ENCODE data around the gene THADA. TPM values are rescaled to one million over a fixed set of nuclear protein-coding genes. Genes with fewer than 3 reads are reported as not detected.

Gene THADA
- total and polyA plus RNA-seq, 2 donors (not counting 1 experiment from before 2014, with no cell fraction given): 9.2 to 36.2 TPM

- no peaks in the 10 kb centered on the region for H3K4me1 ChIP-seq (ENCODE audit: control insufficient read depth, extremely low read depth, insufficient read depth, low read length)
- H3K9ac ChIP-seq (ENCODE audit: insufficient read depth, low read length): no peak overlapping the region
- H3K27ac ChIP-seq (ENCODE audit: insufficient read depth, low read length): no peak overlapping the region
- no peaks in the 10 kb centered on the region for H3K9me3 ChIP-seq (ENCODE audit: control insufficient read depth, insufficient read depth, low read depth, low read length)
- DNase-seq (ENCODE audit: low read depth in 2 of 2): peak in 1 of 2 donors; percentile 12
- H4K20me1 ChIP-seq (ENCODE audit: control insufficient read depth, extremely low read depth, insufficient read depth, low read length): no peaks in the 10 kb centered on the region
- no peaks in the 10 kb centered on the region for H3K27me3 ChIP-seq (ENCODE audit: control insufficient read depth, insufficient read depth, low read length)
- H2AFZ ChIP-seq (ENCODE audit: low read length): no peak overlapping the region
- H3K36me3 ChIP-seq (ENCODE audit: control insufficient read depth, insufficient read depth, low read length): no peaks in the 10 kb centered on the region
- no peak overlapping the region for H3K4me2 ChIP-seq (ENCODE audit: extremely low read depth, insufficient read depth, low read length)
- no peaks in the 10 kb centered on the region for H3K79me2 ChIP-seq (ENCODE audit: control insufficient read depth, insufficient read depth, low read length)
- no peak for TF ChIP-seq EZH2 (IDR thresholded peaks at IDR 0.05; ENCODE audit: low read length, missing control alignments)
- H3K4me3 ChIP-seq (replicated peaks in 1 of 4; ENCODE audit: control extremely low read depth in 1 of 4, insufficient read depth in 1 of 4, low read depth in 3 of 4, low read length in 4 of 4): no peak overlapping the region
Observed at GRCh38 chr2:43238813-43239212, 357.0 kb downstream of the THADA start.

- no peaks in the 10 kb centered on the region for H3K27me3 ChIP-seq (ENCODE audit: control insufficient read depth, insufficient read depth, low read length)
- TF ChIP-seq CTCF (conservative IDR thresholded peaks at IDR 0.05 in 1 of 2, IDR thresholded peaks at IDR 0.05 in 1 of 2; ENCODE audit: low read depth in 1 of 2, low read length in 2 of 2): no peak
- TF ChIP-seq EZH2 (IDR thresholded peaks at IDR 0.05; ENCODE audit: low read length, missing control alignments): no peak
- H2AFZ ChIP-seq (ENCODE audit: low read length): no peak overlapping the region
- H3K27ac ChIP-seq (ENCODE audit: insufficient read depth, low read length): no peak overlapping the region
- H4K20me1 ChIP-seq (ENCODE audit: control insufficient read depth, extremely low read depth, insufficient read depth, low read length): no peaks in the 10 kb centered on the region
- no peaks in the 10 kb centered on the region for H3K79me2 ChIP-seq (ENCODE audit: control insufficient read depth, insufficient read depth, low read length)
- H3K9me3 ChIP-seq (ENCODE audit: control insufficient read depth, insufficient read depth, low read depth, low read length): no peaks in the 10 kb centered on the region
- H3K4me3 ChIP-seq (replicated peaks in 1 of 4; ENCODE audit: control extremely low read depth in 1 of 4, insufficient read depth in 1 of 4, low read depth in 3 of 4, low read length in 4 of 4): no peak overlapping the region
- H3K36me3 ChIP-seq (ENCODE audit: control insufficient read depth, insufficient read depth, low read length): no peaks in the 10 kb centered on the region
- no peak overlapping the region for H3K9ac ChIP-seq (ENCODE audit: insufficient read depth, low read length)
- H3K4me1 ChIP-seq (ENCODE audit: control insufficient read depth, extremely low read depth, insufficient read depth, low read length): no peaks in the 10 kb centered on the region
- DNase-seq (ENCODE audit: low read depth in 2 of 2): peak; percentile 17 to 82
- H3K4me2 ChIP-seq (ENCODE audit: extremely low read depth, insufficient read depth, low read length): no peak overlapping the region
Observed at GRCh38 chr2:43238176-43238575, 357.7 kb downstream of the THADA start.

GRCh38 chr2:43233218-43234212 is 362.3 kb downstream of the THADA start:
- Histone ChIP-seq H3K36me3 (ENCODE audit: control insufficient read depth, insufficient read depth, low read length) (no peaks in the 10 kb centered on the region), H3K27me3 (ENCODE audit: control insufficient read depth, insufficient read depth, low read length) (no peaks in the 10 kb centered on the region), H2AFZ (ENCODE audit: low read length) (no peak overlapping the region), H3K27ac (ENCODE audit: insufficient read depth, low read length) (no peak overlapping the region), H3K4me2 (ENCODE audit: extremely low read depth, insufficient read depth, low read length) (no peak overlapping the region), H4K20me1 (ENCODE audit: control insufficient read depth, extremely low read depth, insufficient read depth, low read length) (no peaks in the 10 kb centered on the region), H3K9me3 (ENCODE audit: control insufficient read depth, insufficient read depth, low read depth, low read length) (no peaks in the 10 kb centered on the region), H3K79me2 (ENCODE audit: control insufficient read depth, insufficient read depth, low read length) (no peaks in the 10 kb centered on the region), H3K9ac (ENCODE audit: insufficient read depth, low read length) (no peak overlapping the region), H3K4me3 (replicated peaks in 1 of 4; ENCODE audit: control extremely low read depth in 1 of 4, insufficient read depth in 1 of 4, low read depth in 3 of 4, low read length in 4 of 4) (no peak overlapping the region), H3K4me1 (ENCODE audit: control insufficient read depth, extremely low read depth, insufficient read depth, low read length) (peaks cover 7% of the 10 kb centered on the region)
- TF ChIP-seq CTCF (conservative IDR thresholded peaks at IDR 0.05 in 1 of 2, IDR thresholded peaks at IDR 0.05 in 1 of 2; ENCODE audit: low read depth in 1 of 2, low read length in 2 of 2) (no peak), EZH2 (IDR thresholded peaks at IDR 0.05; ENCODE audit: low read length, missing control alignments) (no peak)
- DNase-seq (ENCODE audit: low read depth in 2 of 2): no peak
